22Rv1 (cell line): ENCODE data around the gene SULT1A2.

Source experiments
- CTCF ChIP-seq: fragments of 450-650 bp; IDR thresholded peaks from 2 replicates; pipeline ENCODE4 v1.5.1; 2017; ENCODE audit warnings: mild to moderate bottlenecking
- ZFX ChIP-seq: fragments of 450-650 bp; IDR thresholded peaks from 2 replicates; pipeline ENCODE4 v1.6.1; 2017; ENCODE audit warnings: antibody characterized with exemption, borderline replicate concordance

- TF ChIP-seq CTCF = no peak
- no peak for TF ChIP-seq ZFX
Observed at GRCh38 chr16:28596840-28597691, at the start of gene SULT1A2.
